HCT116 (cell line): ENCODE data around the gene HYOU1. TPM values are rescaled to one million over a fixed set of nuclear protein-coding genes. Genes with fewer than 3 reads are reported as not detected.

Experiments used
- ATAC-seq: fragments of 200-7000 bp; cut with Tn5 transposase; 2 replicates; pipeline ENCODE4 v1.9.1; 2020; ENCODE audit warnings: mild to moderate bottlenecking, moderate library complexity
- BruUV-seq: library from RNA; stranded (reverse); fragments of 400-500 nt; replicated peaks from 2 replicates; lab custom pipeline; 2021; lab: Mats Ljungman, UMichigan
- CTCF ChIA-PET: fragments of 300-600 bp; sonication (Branson Sonifier 250); formaldehyde crosslinking; loops from one replicate; lab custom pipeline; 2021; ENCODE audit warnings: antibody characterized with exemption; lab: Charles Lee
- POLR2A ChIA-PET: fragments of 300-600, 350-600 bp; sonication (Branson Sonifier 250); formaldehyde crosslinking; loops from one replicate; lab custom pipeline; 2021; ENCODE audit warnings: antibody characterized with exemption; lab: Charles Lee
- RAD21 ChIA-PET, 2 experiments: fragments of 300-600 bp; sonication (Branson Sonifier 250); formaldehyde crosslinking; loops; one replicate each; lab custom pipeline; 2023; ENCODE audit warnings: low total read pairs in 2 of 2; ENCODE audit not compliant: uncharacterized antibody in 2 of 2, unreplicated experiment in 2 of 2, low non-redundant PET in 1 of 2; lab: Charles Lee
- DNase-seq: peaks from one replicate; pipeline ENCODE4 v3.0.0-alpha.2; 2010; ENCODE audit warnings: low read depth, low spot score
- H2AFZ ChIP-seq: fragments of 200-600 bp; shearing (Covaris generic), sonication (generic); 2 replicates; pipeline ENCODE4 v1.6.1; 2017; ENCODE audit warnings: low read depth, mixed run types, mixed read lengths, antibody characterized with exemption, low read length; ENCODE audit not compliant: poor library complexity, severe bottlenecking
- H3K27ac ChIP-seq: 2 replicates; pipeline ENCODE4 v1.5.1; 2012; ENCODE audit warnings: low read depth, low read length
- H3K27me3 ChIP-seq: fragments of 200-600 bp; sonication (generic); 2 replicates; pipeline ENCODE4 v1.6.1; 2016; ENCODE audit warnings: mixed run types, low read length, mixed read lengths; ENCODE audit not compliant: insufficient read depth
- H3K36me3 ChIP-seq, 2 experiments: fragments of 200-500 bp in 1 of 2; fragments of 200-600 bp in 1 of 2; sonication (Bioruptor generic) in 1 of 2; sonication (generic) in 1 of 2; 2 replicates each; pipeline versions ENCODE4 v1.5.1 to v1.6.1; 2014 to 2016; ENCODE audit warnings: low read length in 2 of 2, inconsistent platforms in 1 of 2, mixed read lengths in 1 of 2, mixed run types in 1 of 2; ENCODE audit not compliant: insufficient read depth in 2 of 2, control insufficient read depth in 1 of 2
- H3K4me1 ChIP-seq, 2 experiments: fragments of 200-600 bp in 1 of 2; sonication (generic) in 1 of 2; 2 replicates each; pipeline versions ENCODE4 v1.5.1 to v1.6.1; 2012 to 2017; ENCODE audit warnings: low read length in 2 of 2, inconsistent platforms in 1 of 2, mild to moderate bottlenecking in 1 of 2, mixed read lengths in 1 of 2, mixed run types in 1 of 2, moderate library complexity in 1 of 2; ENCODE audit not compliant: insufficient read depth in 2 of 2, control insufficient read depth in 1 of 2
- H3K4me2 ChIP-seq: fragments of 200-600 bp; sonication (generic); 2 replicates; pipeline ENCODE4 v1.6.1; 2017; ENCODE audit warnings: mixed run types, low read length, mixed read lengths
- H3K4me3 ChIP-seq, 2 experiments: fragments of 200-600 bp in 1 of 2; sonication (generic) in 1 of 2; replicated peaks in 1 of 2; 2 replicates each; pipeline ENCODE4 v1.5.1; 2011 to 2016; ENCODE audit warnings: low read length in 2 of 2, control low read depth in 1 of 2, low read depth in 1 of 2, mild to moderate bottlenecking in 1 of 2, mixed read lengths in 1 of 2, mixed run types in 1 of 2
- H3K79me2 ChIP-seq: fragments of 200-600 bp; sonication (generic); 2 replicates; pipeline ENCODE4 v1.6.1; 2017; ENCODE audit warnings: mild to moderate bottlenecking, mixed run types, low read length, moderate library complexity, mixed read lengths; ENCODE audit not compliant: insufficient read depth
- H3K9ac ChIP-seq: fragments of 200-600 bp; sonication (generic); 2 replicates; pipeline ENCODE4 v1.6.1; 2016; ENCODE audit warnings: low read length, mixed read lengths
- H3K9me2 ChIP-seq: fragments of 200-600 bp; sonication (generic), shearing (Covaris generic); 2 replicates; pipeline ENCODE4 v1.6.1; 2017; ENCODE audit warnings: mixed run types, mild to moderate bottlenecking, moderate library complexity; ENCODE audit not compliant: insufficient read depth
- H3K9me3 ChIP-seq, 2 experiments: fragments of 200-500 bp in 1 of 2; fragments of 200-600 bp in 1 of 2; sonication (Bioruptor generic) in 1 of 2; sonication (generic) in 1 of 2; 2 replicates each; pipeline ENCODE4 v1.6.1; 2014 to 2017; ENCODE audit warnings: low read length in 2 of 2, mixed read lengths in 2 of 2, inconsistent platforms in 1 of 2, low read depth in 1 of 2, mild to moderate bottlenecking in 1 of 2, mixed run types in 1 of 2, moderate library complexity in 1 of 2; ENCODE audit not compliant: control insufficient read depth in 1 of 2, insufficient read depth in 1 of 2
- H4K20me1 ChIP-seq: fragments of 200-600 bp; sonication (generic), shearing (Covaris generic); 2 replicates; pipeline ENCODE4 v1.6.1; 2017; ENCODE audit warnings: mixed run types, mild to moderate bottlenecking, moderate library complexity; ENCODE audit not compliant: insufficient read depth
- CBX3 ChIP-seq: IDR thresholded peaks from 2 replicates; pipeline ENCODE4 v1.6.1; 2012; ENCODE audit warnings: low read depth
- EZH2phosphoT487 ChIP-seq: fragments of 200-600 bp; IDR thresholded peaks from 2 replicates; pipeline ENCODE4 v1.6.1; 2018; ENCODE audit warnings: antibody characterized with exemption, borderline replicate concordance
- JUND ChIP-seq: IDR thresholded peaks from 2 replicates; pipeline ENCODE4 v1.6.1; 2012
- RAD21 ChIP-seq: IDR thresholded peaks from 2 replicates; pipeline ENCODE4 v1.6.1; 2012; ENCODE audit warnings: low read depth, mild to moderate bottlenecking
- SIN3A ChIP-seq: IDR thresholded peaks from 2 replicates; pipeline ENCODE4 v1.6.1; 2012; ENCODE audit warnings: low read depth
- TCF7L2 ChIP-seq: IDR thresholded peaks from 2 replicates; pipeline ENCODE4 v1.7.0; 2011; ENCODE audit warnings: borderline replicate concordance, inconsistent platforms; ENCODE audit not compliant: insufficient read depth, insufficient read length; ENCODE audit errors: extremely low read depth
- YY1 ChIP-seq: IDR thresholded peaks from 2 replicates; pipeline ENCODE4 v1.6.1; 2011; ENCODE audit warnings: low read length, low read depth, moderate library complexity, mild to moderate bottlenecking; ENCODE audit not compliant: insufficient replicate concordance; ENCODE audit errors: extremely low read depth
- ZFX ChIP-seq: fragments of 450-650 bp; IDR thresholded peaks from 2 replicates; pipeline ENCODE4 v1.6.1; 2017
- ZNF274 ChIP-seq: fragments of 200-500 bp; sonication (Bioruptor generic); IDR thresholded peaks from 2 replicates; pipeline ENCODE4 v1.6.1; 2014; ENCODE audit warnings: mild to moderate bottlenecking, low read depth, low read length, inconsistent platforms
- intact Hi-C: fragments of 100-400 bp; cut with micrococcal nuclease; formaldehyde crosslinking; loops from 2 replicates; pipeline ENCODE4 v1.10.0; 2022
- total RNA-seq: library from RNA; stranded (reverse); gene quantifications from one replicate; pipeline ENCODE4 v1.2.1, GENCODE V29; 2021; ENCODE audit not compliant: unreplicated experiment
- TF ChIP-seq, protein P1 (sequence below): IDR thresholded peaks from 2 replicates; pipeline ENCODE4 v1.6.1; 2012; ENCODE audit warnings: low read depth
- TF ChIP-seq, protein P2 (sequence below), 3 experiments: fragments of 200-600 bp in 1 of 3; sonication (generic) in 1 of 3; IDR thresholded peaks in 2 of 3; conservative IDR thresholded peaks in 1 of 3; 2 replicates each; pipeline ENCODE4 v1.5.1; 2012 to 2017; ENCODE audit warnings: low read depth in 2 of 3, low read length in 2 of 3, antibody characterized with exemption in 1 of 3, borderline replicate concordance in 1 of 3, control low read depth in 1 of 3, mild to moderate bottlenecking in 1 of 3, mixed read lengths in 1 of 3, mixed run types in 1 of 3, moderate library complexity in 1 of 3; ENCODE audit not compliant: insufficient read depth in 1 of 3

The HYOU1 gene
- total RNA-seq, 1 experiment from 2014 or later: 181 TPM

DNA sequence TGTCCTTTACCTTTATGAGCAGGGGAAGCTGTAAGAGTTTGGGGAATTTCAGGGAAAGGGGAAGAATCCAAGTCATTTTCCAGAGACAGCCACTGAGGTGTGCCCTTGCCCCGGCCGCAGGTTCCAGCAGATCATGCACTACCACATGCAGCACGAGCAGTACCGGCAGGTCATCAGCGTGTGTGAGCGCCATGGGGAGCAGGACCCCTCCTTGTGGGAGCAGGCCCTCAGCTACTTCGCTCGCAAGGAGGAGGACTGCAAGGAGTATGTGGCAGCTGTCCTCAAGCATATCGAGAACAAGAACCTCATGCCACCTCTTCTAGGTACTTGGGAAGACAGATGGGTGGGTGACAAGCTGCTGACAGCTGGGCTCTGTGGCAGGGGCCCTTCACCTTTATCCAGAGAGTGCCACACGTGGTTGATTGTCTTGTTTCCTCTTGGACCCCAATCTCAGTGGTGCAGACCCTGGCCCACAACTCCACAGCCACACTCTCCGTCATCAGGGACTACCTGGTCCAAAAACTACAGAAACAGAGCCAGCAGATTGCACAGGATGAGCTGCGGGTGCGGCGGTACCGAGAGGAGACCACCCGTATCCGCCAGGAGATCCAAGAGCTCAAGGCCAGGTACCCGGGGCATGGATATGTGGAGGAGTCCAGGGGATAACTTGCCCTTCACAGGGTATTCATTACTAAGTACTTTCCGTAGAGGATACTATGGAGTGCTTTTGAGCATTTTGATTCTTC lies 21.8 kb upstream of the HYOU1 start:
- Histone ChIP-seq H3K9me3 (no peaks in the 10 kb centered on the region), H3K27ac (no peak overlapping the region), H3K9ac (no peak overlapping the region), H3K4me2 (no peak overlapping the region), H3K27me3 (no peaks in the 10 kb centered on the region), H3K4me1 (peaks cover 0 to 3% of the 10 kb centered on the region in 2 experiments; a peak in 1 of 4 replicates), H3K36me3 (peaks cover 18 to 20% of the 10 kb centered on the region in 2 experiments; a peak in 3 of 4 replicates), H4K20me1 (no peaks in the 10 kb centered on the region), H3K79me2 (no peaks in the 10 kb centered on the region), H3K9me2 (no peaks in the 10 kb centered on the region), H3K4me3 (no peak overlapping the region), H2AFZ (no peak overlapping the region)
- ChIA-PET RAD21 (no interaction called here), CTCF (no interaction called here), POLR2A (no interaction called here)
- intact Hi-C loops: no loop called here
- no peak for TF ChIP-seq ZFX
- DNase-seq: no peak
- BruUV-seq: no TSS peak
- no peak for ATAC-seq

DNA sequence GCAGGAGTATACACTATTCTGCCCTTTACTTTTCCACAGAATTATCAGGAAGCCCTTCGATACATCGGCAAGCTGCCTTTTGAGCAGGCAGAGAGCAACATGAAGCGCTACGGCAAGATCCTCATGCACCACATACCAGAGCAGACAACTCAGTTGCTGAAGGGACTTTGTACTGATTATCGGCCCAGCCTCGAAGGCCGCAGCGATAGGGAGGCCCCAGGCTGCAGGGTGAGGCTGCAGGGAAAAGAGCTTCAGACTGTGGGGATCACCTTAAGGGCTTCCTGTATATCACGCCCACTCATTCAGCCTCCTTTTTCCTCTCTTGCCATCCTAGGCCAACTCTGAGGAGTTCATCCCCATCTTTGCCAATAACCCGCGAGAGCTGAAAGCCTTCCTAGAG lies 20.8 kb upstream of the HYOU1 start:
- no peaks in the 10 kb centered on the region for H3K9me3 ChIP-seq
- ATAC-seq: no peak
- TF ChIP-seq, protein P1, sequence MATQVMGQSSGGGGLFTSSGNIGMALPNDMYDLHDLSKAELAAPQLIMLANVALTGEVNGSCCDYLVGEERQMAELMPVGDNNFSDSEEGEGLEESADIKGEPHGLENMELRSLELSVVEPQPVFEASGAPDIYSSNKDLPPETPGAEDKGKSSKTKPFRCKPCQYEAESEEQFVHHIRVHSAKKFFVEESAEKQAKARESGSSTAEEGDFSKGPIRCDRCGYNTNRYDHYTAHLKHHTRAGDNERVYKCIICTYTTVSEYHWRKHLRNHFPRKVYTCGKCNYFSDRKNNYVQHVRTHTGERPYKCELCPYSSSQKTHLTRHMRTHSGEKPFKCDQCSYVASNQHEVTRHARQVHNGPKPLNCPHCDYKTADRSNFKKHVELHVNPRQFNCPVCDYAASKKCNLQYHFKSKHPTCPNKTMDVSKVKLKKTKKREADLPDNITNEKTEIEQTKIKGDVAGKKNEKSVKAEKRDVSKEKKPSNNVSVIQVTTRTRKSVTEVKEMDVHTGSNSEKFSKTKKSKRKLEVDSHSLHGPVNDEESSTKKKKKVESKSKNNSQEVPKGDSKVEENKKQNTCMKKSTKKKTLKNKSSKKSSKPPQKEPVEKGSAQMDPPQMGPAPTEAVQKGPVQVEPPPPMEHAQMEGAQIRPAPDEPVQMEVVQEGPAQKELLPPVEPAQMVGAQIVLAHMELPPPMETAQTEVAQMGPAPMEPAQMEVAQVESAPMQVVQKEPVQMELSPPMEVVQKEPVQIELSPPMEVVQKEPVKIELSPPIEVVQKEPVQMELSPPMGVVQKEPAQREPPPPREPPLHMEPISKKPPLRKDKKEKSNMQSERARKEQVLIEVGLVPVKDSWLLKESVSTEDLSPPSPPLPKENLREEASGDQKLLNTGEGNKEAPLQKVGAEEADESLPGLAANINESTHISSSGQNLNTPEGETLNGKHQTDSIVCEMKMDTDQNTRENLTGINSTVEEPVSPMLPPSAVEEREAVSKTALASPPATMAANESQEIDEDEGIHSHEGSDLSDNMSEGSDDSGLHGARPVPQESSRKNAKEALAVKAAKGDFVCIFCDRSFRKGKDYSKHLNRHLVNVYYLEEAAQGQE: no peak
- TF ChIP-seq RAD21 (no peak), CBX3 (no peak), ZNF274 (no peak), JUND (no peak), EZH2phosphoT487 (no peak), TCF7L2 (no peak), YY1 (no peak), SIN3A (no peak)
- TF ChIP-seq, protein P2, sequence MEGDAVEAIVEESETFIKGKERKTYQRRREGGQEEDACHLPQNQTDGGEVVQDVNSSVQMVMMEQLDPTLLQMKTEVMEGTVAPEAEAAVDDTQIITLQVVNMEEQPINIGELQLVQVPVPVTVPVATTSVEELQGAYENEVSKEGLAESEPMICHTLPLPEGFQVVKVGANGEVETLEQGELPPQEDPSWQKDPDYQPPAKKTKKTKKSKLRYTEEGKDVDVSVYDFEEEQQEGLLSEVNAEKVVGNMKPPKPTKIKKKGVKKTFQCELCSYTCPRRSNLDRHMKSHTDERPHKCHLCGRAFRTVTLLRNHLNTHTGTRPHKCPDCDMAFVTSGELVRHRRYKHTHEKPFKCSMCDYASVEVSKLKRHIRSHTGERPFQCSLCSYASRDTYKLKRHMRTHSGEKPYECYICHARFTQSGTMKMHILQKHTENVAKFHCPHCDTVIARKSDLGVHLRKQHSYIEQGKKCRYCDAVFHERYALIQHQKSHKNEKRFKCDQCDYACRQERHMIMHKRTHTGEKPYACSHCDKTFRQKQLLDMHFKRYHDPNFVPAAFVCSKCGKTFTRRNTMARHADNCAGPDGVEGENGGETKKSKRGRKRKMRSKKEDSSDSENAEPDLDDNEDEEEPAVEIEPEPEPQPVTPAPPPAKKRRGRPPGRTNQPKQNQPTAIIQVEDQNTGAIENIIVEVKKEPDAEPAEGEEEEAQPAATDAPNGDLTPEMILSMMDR (IDR thresholded peaks at IDR 0.05 in 2 of 3, conservative IDR thresholded peaks at IDR 0.05 in 1 of 3; ENCODE audit: borderline replicate concordance in 1 of 3, insufficient read depth in 1 of 3, low read depth in 2 of 3, low read length in 2 of 3): no peak
- DNase-seq: no peak
- no peak overlapping the region for H3K4me3 ChIP-seq
- H3K4me1 ChIP-seq: no peaks in the 10 kb centered on the region
- H3K9me2 ChIP-seq: no peaks in the 10 kb centered on the region
- H3K9ac ChIP-seq: no peak overlapping the region
- no peak overlapping the region for H3K4me2 ChIP-seq
- H4K20me1 ChIP-seq: no peaks in the 10 kb centered on the region
- CTCF ChIA-PET: no interaction called here
- H2AFZ ChIP-seq: no peak overlapping the region
- no peak overlapping the region for H3K27ac ChIP-seq
- H3K36me3 ChIP-seq: peaks cover 19 to 28% of the 10 kb centered on the region in 2 experiments; a peak in 3 of 4 replicates
- H3K27me3 ChIP-seq: no peaks in the 10 kb centered on the region
- POLR2A ChIA-PET: no interaction called here
- BruUV-seq: no TSS peak
- intact Hi-C loops: no loop called here
- RAD21 ChIA-PET: no interaction called here
- no peaks in the 10 kb centered on the region for H3K79me2 ChIP-seq
